Osteoblast (primary cell): Measurements from ENCODE around the gene GPC5. TPM values are rescaled to one million over a fixed set of nuclear protein-coding genes. Genes with fewer than 3 reads are reported as not detected.

Experiments
- DNase-seq: peaks from one replicate; pipeline ENCODE4 v3.0.0; 2011; ENCODE audit warnings: low spot score, mixed read lengths; ENCODE audit not compliant: insufficient read length; ENCODE audit errors: missing footprints
- H2AFZ ChIP-seq: 2 replicates; pipeline ENCODE4 v1.6.0; 2011; ENCODE audit warnings: mild to moderate bottlenecking, low read length
- H3K27ac ChIP-seq: 2 replicates; pipeline ENCODE4 v1.5.1; 2011; ENCODE audit warnings: mild to moderate bottlenecking, low read depth, low read length, moderate library complexity
- H3K27me3 ChIP-seq: 2 replicates; pipeline ENCODE4 v1.6.0; 2012; ENCODE audit warnings: mild to moderate bottlenecking, control low read depth, inconsistent platforms, low read length, moderate library complexity; ENCODE audit not compliant: insufficient read depth
- H3K36me3 ChIP-seq: 2 replicates; pipeline ENCODE4 v1.5.1; 2011; ENCODE audit warnings: mild to moderate bottlenecking, low read length, control low read depth, moderate library complexity; ENCODE audit not compliant: insufficient read depth
- H3K4me1 ChIP-seq: 2 replicates; pipeline ENCODE4 v1.5.1; 2011; ENCODE audit warnings: mild to moderate bottlenecking, low read length, control low read depth, moderate library complexity; ENCODE audit not compliant: insufficient read depth
- H3K4me2 ChIP-seq: 2 replicates; pipeline ENCODE4 v1.6.0; 2011; ENCODE audit warnings: mild to moderate bottlenecking, low read length; ENCODE audit not compliant: insufficient read depth
- H3K4me3 ChIP-seq: fragments of 200-600 bp; sonication (generic); 3 replicates; pipeline ENCODE4 v1.5.1; 2012; ENCODE audit warnings: mild to moderate bottlenecking, low read length, inconsistent platforms; ENCODE audit not compliant: insufficient read depth
- H3K79me2 ChIP-seq: 2 replicates; pipeline ENCODE4 v1.6.0; 2012; ENCODE audit warnings: mild to moderate bottlenecking, low read length, control low read depth, inconsistent platforms; ENCODE audit not compliant: insufficient read depth
- H3K9me3 ChIP-seq: 2 replicates; pipeline ENCODE4 v1.5.1; 2011; ENCODE audit warnings: low read depth, low read length, control low read depth
- H4K20me1 ChIP-seq: 2 replicates; pipeline ENCODE4 v1.6.0; 2012; ENCODE audit warnings: mild to moderate bottlenecking, low read length, control low read depth; ENCODE audit not compliant: insufficient read depth
- total RNA-seq: library from RNA; depleted of rRNA; stranded (reverse); fragments of >200 nt; gene quantifications from 2 replicates; pipeline ENCODE4 v1.2.3, GENCODE V29; 2012
- TF ChIP-seq, protein P1 (sequence below): IDR thresholded peaks from 2 replicates; pipeline ENCODE4 v1.5.1; 2011; ENCODE audit warnings: mild to moderate bottlenecking, low read depth, low read length, moderate library complexity; ENCODE audit errors: extremely low read depth

The GPC5 gene
- total RNA-seq, 1 donor, result 0.36 TPM

DNA sequence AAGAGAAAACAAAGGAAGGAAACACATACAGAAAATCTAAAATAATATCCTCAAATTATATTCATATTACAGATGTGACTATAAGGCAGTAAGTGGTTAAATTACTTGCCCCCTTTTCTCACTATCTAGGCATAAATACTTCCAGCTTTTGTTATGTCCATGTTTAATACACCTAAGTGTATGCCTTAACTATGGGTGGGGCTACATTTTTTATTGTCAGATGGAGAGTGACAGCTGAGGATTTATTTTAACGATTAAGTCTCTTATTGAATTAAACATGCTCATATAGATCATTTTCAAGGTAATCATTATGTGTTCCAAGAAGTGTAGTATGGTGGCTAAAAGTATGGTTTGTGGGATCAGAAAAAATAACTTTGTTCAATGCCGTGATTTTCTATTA lies 909.3 kb downstream of the GPC5 start:
- no peak for DNase-seq
- Histone ChIP-seq H4K20me1 (no peaks in the 10 kb centered on the region), H3K4me2 (no peak overlapping the region), H2AFZ (no peak overlapping the region), H3K36me3 (no peaks in the 10 kb centered on the region), H3K4me1 (no peaks in the 10 kb centered on the region), H3K9me3 (no peaks in the 10 kb centered on the region), H3K79me2 (no peaks in the 10 kb centered on the region), H3K4me3 (no peak overlapping the region), H3K27ac (no peak overlapping the region), H3K27me3 (no peaks in the 10 kb centered on the region)
- TF ChIP-seq, protein P1, sequence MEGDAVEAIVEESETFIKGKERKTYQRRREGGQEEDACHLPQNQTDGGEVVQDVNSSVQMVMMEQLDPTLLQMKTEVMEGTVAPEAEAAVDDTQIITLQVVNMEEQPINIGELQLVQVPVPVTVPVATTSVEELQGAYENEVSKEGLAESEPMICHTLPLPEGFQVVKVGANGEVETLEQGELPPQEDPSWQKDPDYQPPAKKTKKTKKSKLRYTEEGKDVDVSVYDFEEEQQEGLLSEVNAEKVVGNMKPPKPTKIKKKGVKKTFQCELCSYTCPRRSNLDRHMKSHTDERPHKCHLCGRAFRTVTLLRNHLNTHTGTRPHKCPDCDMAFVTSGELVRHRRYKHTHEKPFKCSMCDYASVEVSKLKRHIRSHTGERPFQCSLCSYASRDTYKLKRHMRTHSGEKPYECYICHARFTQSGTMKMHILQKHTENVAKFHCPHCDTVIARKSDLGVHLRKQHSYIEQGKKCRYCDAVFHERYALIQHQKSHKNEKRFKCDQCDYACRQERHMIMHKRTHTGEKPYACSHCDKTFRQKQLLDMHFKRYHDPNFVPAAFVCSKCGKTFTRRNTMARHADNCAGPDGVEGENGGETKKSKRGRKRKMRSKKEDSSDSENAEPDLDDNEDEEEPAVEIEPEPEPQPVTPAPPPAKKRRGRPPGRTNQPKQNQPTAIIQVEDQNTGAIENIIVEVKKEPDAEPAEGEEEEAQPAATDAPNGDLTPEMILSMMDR, result no peak

DNA sequence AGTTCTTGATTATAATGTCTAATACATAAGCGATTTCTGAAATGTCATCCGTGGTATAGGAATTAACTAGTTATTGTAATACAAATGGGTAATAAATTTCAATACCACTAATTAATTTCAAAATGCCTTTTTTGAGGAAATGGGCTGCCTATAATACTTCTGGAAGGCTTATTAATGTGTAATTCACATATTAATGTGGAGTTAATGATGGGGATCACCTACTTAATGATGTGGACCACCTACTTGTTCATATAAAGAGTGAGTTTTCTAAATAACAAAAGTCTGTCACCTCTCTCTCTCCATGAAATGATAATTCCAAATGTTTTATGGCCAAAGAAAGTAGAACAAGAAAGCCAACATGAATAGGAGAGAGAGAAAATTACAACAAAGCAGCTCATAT lies 914.4 kb downstream of the GPC5 start:
- Histone ChIP-seq H3K4me1 (no peaks in the 10 kb centered on the region), H3K4me3 (no peak overlapping the region), H3K9me3 (no peaks in the 10 kb centered on the region), H3K36me3 (no peaks in the 10 kb centered on the region), H2AFZ (no peak overlapping the region), H4K20me1 (no peaks in the 10 kb centered on the region), H3K4me2 (no peak overlapping the region), H3K79me2 (no peaks in the 10 kb centered on the region), H3K27ac (no peak overlapping the region), H3K27me3 (no peaks in the 10 kb centered on the region)
- TF ChIP-seq, protein P1, result no peak
- no peak for DNase-seq

DNA sequence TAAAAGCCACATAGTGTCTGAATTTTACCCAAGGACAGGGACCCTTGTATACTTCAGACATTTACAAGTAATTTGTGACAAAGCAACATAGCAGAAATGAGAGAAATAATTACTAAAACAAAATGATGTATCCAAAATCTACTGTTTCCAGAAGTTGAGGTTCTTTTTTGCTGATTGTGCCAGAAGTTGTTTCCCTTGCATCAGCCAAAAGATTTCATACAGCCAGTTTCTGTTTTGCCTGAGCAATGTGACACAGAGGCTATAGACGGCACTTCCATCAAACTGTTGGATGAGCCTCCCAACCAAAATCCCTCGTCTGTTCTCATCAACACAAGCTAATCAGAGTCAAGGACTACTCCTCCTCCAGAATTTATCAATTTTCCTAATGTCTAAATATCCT lies 915.0 kb downstream of the GPC5 start:
- Histone ChIP-seq H3K27ac (no peak overlapping the region), H3K4me2 (no peak overlapping the region), H3K79me2 (no peaks in the 10 kb centered on the region), H3K4me3 (no peak overlapping the region), H3K9me3 (no peaks in the 10 kb centered on the region), H4K20me1 (no peaks in the 10 kb centered on the region), H2AFZ (no peak overlapping the region), H3K36me3 (no peaks in the 10 kb centered on the region), H3K27me3 (no peaks in the 10 kb centered on the region), H3K4me1 (no peaks in the 10 kb centered on the region)
- DNase-seq, result no peak
- TF ChIP-seq, protein P1, result no peak

DNA sequence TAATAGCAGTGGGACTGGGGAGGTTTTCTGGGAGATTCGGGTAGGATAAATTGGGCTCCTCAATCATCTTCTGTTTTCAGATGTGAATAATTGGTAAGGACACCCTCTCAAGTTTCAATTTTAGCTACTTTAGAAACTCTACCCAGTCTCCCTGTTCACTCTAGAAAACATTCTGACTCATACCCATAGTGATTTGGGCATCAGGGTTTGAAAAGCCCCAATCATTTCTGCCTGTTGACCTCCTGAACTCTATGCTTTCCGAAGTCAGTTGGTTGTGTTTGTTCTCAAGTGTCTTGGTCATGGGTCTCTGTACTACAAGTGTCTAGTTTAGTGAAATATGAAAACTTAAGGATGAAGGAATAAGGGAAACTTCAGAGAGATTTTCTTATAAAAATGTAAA lies 916.8 kb downstream of the GPC5 start:
- no peaks in the 10 kb centered on the region for H3K4me1 ChIP-seq
- H3K27me3 ChIP-seq, result no peaks in the 10 kb centered on the region
- no peak overlapping the region for H3K4me2 ChIP-seq
- DNase-seq, result no peak
- no peaks in the 10 kb centered on the region for H4K20me1 ChIP-seq
- no peak overlapping the region for H3K4me3 ChIP-seq
- TF ChIP-seq, protein P1, result no peak
- H3K9me3 ChIP-seq, result no peaks in the 10 kb centered on the region
- no peak overlapping the region for H3K27ac ChIP-seq
- no peaks in the 10 kb centered on the region for H3K79me2 ChIP-seq
- H3K36me3 ChIP-seq, result no peaks in the 10 kb centered on the region
- H2AFZ ChIP-seq, result no peak overlapping the region
